Right renal cortex interstitium (tissue), 3 donors: ENCODE results near the gene KCNE3. TPM values are rescaled to one million over a fixed set of nuclear protein-coding genes. Genes with fewer than 3 reads are reported as not detected.
"Not testable (repeated sequence)": the region's sequence is repeated elsewhere in the genome, so short reads cannot be mapped to it uniquely, and the experiment has no call there.

Source experiments
- DNase-seq, 3 donors: peaks; one replicate each; pipeline ENCODE4 v3.0.0-alpha.2; 2013; ENCODE audit warnings: low read depth in 3 of 3, low spot score in 2 of 3
- polyA plus RNA-seq, 3 donors: library from polyadenylated mRNA; unstranded; fragments of 120-200 nt; gene quantifications; one replicate each; pipeline ENCODE4 v1.2.1, GENCODE V29; 2013; ENCODE audit not compliant: insufficient read length in 3 of 3

KCNE3 gene
- polyA plus RNA-seq, 3 donors, result 26.6 to 29.3 (median 28.3) TPM

DNA sequence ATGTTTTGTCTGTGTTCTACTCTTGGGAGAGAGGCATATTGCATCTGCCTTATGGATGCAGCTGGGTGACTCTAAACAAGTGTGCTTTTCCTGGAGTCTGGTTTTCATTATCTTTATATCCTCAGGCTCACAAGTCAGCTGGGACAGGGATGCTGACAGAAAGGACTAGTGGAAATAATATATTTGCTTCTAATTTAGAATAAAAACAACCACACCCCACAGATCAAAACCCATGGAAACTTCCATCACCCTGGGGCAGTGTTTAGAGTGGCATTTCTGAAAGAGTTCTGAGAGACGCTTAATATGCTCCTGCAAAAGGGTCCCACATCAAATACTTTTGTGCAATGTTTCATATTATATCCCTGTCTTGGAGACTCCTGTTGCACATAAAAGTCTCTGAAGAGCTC lies 20.8 kb downstream of the KCNE3 start:
- DNase-seq, result no peak

GRCh38 chr11:74444173-74444826 lies 23.0 kb downstream of the KCNE3 start:
- no peak for DNase-seq

DNA sequence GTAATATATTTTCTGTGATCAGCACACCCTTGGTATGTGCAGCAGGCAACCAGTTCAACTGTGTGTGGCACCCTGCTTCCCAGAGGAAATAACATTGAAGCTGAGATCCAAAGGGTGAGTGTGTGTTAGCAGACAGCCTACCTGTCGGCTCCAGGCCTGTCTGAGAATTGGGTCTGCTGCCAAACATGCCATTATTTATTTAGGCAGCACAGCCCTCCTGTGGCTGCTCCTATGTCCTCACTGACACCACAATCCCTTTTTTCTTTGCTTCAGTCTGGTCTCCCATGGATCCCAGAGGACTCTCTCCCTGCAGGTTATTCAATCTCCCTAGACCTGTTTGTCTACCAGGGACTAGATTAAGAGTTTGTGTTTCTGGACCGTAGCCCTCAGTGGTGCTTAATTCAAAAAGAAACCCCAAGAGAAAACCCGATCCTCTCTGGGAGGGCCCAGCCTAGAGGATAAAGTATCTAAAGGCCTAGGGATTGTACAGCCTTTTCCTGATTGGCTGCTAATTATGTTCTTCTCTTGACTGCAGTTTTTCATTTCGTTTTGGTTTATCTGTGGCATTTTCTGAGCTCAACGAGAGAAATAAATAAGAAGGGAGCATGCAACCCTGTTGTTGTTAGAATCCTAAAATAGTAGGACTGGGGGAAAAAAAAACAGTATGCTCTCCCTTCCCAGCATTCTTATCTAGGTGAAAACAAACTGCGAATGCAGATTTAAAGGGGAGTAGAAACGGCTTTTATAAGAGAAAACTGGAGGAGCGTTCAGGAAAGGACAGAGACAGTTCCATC lies 24.1 kb downstream of the KCNE3 start:
- no peak for DNase-seq

GRCh38 chr11:74442636-74443035 lies 24.7 kb downstream of the KCNE3 start:
- no peak for DNase-seq

DNA sequence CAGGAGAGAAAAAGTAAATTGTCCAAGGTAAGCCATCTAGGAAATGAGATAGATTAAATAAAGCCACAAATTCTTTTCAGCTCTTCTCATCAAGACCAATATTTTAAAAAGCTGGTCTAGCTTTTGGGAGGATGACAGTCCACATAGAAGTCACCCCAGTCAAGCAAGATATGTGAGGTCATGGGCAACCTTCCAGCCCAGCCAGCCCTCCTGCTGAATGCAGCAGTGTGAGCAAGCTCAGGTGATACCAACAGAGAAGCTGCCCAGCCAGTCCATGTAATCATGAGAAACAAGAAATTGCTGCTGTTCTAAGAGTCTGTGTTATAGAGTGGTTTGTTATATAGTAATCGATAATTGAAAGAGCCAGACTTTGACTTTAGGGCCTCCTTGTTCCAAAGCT lies 28.7 kb downstream of the KCNE3 start:
- no peak for DNase-seq

GRCh38 chr11:74437441-74438042 lies 29.8 kb downstream of the KCNE3 start:
- no peak for DNase-seq

DNA sequence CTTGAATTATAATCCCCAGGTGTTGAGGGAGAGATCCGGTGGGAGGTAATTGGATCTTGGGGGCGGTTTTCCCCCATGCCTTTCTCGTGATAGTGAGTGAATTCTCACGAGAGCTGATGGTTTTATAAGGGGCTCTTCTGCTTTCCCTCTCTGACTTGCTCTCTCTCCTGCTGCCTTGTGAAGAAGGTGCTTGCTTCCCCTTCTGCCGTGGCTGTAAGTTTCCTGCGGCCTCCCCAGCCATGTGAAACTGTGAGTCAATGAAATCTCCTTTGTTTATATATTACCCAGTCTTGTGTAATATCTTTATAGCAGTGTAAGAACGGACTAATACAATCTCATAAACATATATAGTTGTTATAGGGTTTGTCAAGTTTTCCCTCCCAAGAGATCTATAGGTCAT lies 32.8 kb downstream of the KCNE3 start:
- DNase-seq, result no peak

DNA sequence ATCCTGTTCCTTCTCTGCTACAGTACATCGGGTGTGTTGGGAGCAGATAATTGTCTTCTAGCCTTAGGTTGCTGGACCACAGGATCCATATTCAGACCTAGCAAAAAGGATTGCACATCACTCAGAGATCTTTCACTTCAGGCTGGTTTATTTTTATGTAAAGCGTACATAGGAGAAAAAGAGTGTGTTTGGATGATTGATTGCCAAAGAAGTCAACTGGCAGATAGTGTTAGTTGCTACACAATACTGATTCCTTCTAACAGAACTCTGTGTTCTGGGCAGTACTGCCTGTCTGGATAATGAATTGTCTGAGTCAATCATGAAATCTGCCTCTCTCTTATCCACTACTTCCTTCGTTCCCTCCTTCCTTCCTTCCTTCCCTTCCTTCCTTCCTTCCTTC lies 38.1 kb downstream of the KCNE3 start:
- no peak for DNase-seq

DNA sequence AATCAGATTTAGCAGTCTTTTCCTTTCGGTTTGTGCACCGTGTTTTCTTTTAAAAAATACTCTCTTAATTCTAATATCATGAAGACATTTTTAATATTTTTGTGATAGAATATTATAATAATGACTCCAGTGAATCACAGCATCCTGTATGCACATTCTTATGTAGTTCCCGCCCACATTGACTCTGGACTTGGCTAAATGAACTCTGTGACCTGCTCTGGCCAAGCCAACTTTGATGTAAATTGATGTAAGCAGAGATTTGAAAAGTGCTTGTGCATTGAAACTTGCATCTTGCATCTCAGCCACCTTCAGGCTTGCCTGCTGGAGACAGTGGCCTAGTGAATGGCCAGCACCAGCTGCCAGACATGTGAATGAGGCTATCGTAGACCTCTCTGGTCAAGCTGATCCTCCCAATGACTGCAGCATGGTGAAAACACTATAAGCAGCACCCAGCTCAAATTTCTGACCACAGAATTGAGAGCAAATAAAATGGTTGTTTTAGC lies 39.9 kb downstream of the KCNE3 start:
- DNase-seq, result no peak

DNA sequence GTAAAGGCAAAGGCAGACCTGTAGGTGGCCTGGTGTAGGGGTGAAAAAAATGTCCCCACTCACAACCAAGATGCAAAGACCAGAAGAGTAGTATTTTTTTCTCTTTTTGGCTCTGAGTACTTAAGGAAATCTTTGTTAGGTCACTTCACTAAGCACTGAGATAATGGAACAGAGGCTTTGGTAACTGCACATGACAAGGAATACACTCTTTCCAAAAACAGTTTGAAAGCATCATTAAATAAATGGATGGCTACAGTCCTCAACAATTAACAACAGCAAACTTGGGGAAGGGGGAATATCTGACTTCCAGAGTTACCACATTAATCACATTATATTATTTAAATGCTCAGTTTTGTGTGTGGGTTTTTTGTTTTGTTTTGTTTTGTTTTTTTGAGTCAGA lies 42.2 kb downstream of the KCNE3 start:
- no peak for DNase-seq

DNA sequence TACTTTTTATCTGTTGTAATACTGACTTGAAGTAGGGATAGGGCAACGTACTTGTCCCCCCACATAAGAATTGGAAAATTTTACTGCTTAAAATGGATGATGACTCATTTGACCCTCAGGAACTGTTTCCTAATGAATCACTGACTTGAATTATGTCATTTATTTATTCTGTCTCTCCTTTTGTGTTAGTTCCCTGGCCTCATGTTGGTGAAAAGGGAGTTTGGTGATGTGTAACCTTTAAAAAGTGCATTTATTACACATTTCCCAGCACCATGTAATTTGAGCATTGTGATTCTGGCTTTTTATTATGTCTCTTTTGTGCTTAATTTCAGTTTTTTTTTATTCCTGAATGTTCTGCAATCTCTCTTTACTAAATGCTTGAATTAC lies 48.8 kb downstream of the KCNE3 start:
- DNase-seq, result no peak

DNA sequence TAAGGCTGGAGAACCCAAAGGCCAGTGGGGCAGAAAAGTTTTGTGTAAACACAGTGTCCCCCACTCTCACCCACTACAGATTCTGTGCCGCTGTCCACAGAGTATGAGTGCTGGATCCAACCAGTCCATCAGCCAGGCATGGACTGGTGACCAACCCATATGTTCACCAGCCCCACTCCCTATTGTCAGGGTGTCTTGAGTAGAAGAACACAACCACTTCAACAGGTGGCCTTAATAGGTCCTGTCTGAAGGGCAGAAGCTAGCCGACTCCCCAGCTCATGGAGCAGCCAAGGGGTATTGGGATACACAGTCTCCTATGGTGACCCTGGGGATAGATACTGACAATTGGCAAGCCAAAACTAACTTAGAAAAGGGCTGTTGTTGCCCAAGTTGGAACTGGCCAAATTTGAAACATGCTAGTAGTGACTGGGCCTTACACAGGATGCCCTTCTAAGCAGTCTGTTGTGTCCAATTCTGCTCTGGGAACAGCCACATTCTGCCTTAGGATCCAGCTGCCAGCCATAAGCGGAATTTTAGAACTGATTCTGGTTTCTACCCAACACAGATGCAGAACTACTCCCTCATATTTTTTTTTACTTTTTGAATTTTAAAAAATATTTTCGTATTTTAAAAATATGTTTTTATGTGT lies 49.4 kb downstream of the KCNE3 start:
- DNase-seq, result no peak

- DNase-seq, result peak in 1 of 3 donors; percentile 17
Observed at GRCh38 chr11:74417379-74417804, 50.0 kb downstream of the KCNE3 start.

DNA sequence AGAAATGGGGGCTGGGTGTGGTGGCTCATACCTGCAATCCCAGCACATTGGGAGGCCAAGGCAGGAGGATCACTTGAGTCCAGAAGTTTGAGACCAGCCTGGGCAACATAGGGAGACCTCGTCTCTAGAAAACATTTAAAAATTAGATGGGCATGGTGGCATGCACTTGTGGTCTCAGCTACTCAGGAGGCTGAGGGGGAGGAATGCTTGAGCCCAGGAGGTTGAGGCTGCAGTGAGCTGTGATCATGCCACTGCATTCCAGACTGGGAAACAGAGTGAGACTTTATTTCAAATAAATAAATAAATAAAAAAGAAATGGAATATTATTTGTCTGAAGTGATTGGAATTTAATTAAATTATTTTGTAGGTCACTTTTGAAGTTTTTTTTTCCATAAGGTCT lies 50.4 kb downstream of the KCNE3 start:
- not testable (repeated sequence) for DNase-seq

DNA sequence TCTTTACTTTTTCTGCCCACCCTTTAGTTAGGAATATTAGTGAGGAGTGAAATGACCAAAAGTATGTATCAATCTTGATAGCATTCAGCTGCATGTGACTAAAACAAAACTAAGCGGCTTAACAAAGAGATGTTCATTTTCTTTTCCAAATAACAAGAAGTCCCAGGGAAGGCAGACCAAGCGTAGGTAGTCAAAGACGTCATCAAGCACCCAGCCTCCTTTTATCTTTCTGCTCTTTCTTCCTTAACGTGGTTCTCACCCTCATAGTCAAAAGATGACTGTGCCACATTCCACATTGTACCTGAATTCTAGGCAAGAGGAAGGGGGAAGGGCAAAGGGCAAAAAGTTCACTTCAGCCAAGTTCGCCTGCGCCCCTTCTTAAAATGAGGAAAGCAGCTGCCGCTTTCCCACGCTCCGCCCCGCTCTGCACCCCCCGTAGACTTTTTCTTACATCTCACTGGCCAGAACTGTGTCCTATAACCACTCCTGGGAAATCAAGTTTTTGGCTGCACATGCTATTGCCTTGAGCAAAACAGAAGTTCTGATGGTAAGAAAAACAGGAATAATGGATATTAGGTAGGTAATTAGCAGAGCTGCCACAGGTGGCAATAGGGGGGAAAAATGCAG lies 54.5 kb downstream of the KCNE3 start:
- no peak for DNase-seq

DNA sequence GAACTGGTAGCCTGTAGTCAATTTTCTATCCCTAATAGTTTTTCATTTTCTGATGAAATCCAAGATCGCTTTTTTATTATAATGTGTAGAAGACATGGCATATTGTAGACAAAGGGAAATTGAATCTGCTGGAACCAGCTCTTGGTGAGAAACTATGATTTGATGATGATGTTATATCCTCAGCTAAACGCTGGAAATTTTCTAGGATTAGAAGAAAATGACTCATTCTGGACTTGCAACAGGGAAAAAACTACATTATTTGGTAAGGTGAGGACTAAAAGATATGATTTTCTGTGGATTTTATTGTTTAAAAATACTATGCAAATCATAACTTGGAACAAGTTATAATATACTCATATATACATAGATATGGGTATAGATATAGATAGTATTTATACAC lies 55.0 kb downstream of the KCNE3 start:
- DNase-seq, result no peak

- no peak for DNase-seq
Observed at GRCh38 chr11:74409633-74410032, 57.7 kb downstream of the KCNE3 start.
